ENCODE data around the gene STARD3.

Gene STARD3

DNA sequence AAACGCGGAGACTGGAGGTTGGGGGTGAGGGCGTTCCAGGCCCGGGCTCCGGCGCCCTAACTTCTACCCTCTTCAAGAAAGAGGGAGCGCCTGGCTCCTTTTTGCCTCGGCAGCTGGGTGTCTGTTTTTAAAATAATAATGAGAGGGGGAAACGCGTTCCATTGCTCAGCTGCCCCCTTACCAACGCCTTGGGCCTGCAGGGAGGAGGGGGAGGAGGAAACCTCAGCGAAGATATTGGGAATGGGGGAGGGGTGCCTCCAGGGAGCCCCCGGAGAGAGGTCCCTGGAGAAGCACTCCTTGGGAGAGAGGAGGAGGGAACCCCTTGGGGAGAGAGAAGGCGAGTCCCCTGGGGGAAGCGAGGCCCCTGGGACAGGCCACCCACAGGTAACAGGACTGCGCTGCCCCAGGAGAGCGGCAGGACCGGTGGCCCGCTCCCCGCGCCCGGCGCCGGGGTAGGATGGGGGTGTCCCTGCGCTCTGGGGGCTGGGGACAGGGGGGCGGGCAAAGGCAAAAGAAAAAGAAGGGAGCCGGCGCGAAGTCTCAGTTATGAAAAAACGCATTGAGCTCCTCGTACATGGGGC lies 31.9 kb upstream of the STARD3 start:
- DNase-seq: no peak

DNA sequence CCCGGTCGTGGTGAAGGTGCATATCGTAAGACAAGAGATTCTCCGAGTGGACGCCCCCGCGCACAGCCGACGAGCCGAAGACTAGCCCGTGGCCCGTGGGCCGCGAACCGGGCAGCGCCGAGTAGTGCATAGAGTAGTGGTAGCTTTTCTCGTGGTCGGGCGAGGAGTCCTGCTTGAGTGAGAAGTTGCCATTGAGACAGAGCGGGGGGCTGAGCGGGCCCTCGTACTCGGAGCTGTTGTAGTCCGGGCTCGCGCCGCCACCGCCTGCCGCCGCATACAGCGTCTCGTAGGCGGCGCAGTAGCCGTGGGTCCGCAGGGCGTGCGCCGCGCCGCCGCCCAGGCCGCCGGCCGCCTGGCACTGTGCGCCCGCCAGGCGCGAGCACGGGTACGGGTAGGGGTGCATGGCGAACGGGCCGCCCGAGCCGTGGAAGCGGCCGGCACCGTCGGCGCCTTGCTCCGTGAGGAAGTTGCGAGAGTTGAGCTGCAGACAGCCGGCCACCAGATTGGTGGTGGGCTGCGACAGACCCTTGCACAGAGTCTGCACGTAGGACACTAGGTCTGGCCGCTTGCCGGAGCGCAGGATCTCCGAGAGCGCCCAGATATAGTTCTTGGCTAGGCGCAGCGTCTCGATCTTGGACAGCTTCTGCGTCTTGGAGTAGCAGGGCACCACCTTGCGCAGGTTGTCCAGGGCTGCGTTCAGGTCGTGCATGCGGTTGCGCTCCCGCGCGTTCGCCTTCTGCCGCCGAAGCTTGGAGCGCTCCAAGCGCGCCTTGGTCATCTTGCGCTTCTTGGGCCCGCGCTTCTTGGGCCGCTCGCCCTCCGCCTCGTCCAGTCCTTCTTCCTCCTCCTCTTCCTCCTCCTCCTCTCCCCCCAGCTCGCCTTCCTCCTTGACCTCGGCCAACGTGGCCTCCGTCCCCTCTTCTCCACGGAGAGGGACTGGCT lies 31.2 kb upstream of the STARD3 start:
- DNase-seq: no peak

- no peak for DNase-seq
Measured at GRCh38 chr17:39606434-39607056, 30.4 kb upstream of the STARD3 start.

DNA sequence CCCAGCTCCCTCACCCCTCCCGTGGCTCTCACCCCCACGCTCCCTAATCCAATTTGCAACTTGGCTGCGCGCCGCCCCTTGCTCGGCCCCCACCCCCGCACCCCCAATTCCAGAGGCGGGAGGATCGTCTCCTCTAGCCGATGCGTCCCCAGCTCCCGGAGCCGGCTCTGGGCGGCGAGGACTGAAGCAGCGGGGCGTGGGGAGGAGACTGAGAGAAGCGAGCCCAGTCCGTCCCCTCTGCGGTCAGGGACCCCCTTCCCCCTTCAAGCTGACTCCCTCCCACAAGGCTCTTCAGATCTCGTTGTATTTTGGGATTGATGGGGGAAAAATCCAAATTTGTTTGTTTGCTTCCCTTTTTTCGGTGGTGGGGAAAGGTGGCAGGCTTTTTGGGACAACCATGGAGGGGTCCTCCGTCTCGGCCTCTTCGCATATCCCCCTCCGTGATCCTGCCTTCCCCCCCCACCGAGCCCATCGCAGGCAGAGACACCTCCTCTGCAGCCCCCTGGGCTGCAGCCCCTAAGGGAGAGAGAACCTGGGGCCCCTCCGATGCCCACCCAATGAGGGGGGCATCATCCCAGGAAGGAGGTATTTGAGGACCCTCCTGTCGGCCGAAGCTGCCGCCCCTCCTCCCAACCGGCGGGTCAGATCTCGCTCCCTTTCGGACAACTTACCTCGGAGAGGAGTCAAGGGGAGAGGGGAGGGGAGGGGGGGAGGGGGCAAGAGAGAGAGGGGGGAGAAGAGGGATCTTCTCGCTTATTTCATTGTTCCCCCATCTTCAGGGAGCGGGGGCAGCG lies 29.7 kb upstream of the STARD3 start:
- no peak for DNase-seq

- DNase-seq: peak; percentile 76
Measured at GRCh38 chr17:39607851-39608130, 29.2 kb upstream of the STARD3 start, which contains the start of gene NEUROD2. Gene NEUROD2 (minus strand): TSS chr17:39607920. CDS start chr17:39606599, 1,321 bp downstream.

DNA sequence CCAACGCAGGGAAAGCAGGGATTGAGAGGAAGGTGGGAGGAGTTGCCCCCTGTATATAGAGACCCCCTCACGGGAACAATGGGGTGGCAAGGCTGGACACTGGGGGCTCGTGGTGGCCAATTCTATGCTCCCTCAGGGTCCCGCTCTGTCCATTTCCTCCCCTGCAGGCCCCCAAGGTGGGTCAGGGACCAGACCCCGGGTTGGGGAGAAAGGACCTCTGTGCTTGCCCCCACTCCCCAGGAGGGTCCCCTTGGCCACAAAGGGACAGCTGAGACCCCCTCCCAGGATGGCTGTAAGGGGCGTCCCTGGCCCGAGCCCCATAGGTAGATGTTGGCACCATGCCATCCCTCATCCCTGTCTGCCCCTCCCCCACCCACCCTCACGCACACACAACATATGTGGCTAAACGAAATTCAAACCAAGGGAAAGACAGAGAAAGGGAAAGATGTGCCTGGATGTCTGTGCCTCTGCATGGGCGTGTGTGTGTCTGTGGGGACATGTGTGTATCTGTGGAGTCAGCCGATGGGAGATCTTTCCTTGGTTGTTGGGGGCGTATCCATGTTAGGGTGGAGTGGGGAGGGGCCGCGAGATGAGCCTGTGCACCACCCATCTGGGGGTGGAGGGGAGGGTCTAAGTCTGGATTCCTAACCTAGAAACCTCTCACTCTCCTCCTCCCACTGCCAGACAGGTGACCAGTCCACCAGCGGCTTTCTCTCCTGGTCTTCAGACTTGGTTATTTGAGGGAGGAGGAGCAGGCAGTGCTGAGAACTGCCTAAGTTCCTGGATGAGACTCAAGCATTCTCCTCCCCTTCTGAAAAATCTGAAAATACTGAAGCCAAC lies 28.6 kb upstream of the STARD3 start:
- DNase-seq: peak; percentile 55

- no peak for DNase-seq
Measured at GRCh38 chr17:39609416-39610025, 27.4 kb upstream of the STARD3 start.

GRCh38 chr17:39611401-39612112 lies 25.4 kb upstream of the STARD3 start:
- DNase-seq: no peak

GRCh38 chr17:39612291-39612894 lies 24.6 kb upstream of the STARD3 start:
- peak; percentile 65 for DNase-seq

- DNase-seq: no peak
Measured at GRCh38 chr17:39612935-39613464, 23.9 kb upstream of the STARD3 start.

- no peak for DNase-seq
Measured at GRCh38 chr17:39614545-39615157, 22.3 kb upstream of the STARD3 start.

DNA sequence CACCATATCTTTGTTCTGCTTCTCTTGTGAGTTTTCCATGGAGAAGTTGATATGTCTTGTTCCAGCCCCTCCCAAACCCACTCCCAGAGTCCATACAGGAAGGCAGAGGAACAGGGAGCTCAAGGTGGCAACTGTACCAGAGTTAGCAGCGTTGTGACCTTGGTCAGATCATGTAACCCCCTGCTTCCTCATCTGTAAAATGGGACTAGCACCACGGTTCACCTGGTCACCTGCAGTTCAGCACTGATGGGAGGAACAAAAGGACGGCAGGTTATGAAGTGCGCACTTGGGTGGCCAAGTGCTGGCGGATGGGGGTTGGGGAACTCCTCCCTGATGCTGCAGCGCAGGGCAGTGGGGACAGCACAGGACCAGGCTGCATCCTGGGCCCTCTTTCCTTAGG lies 21.5 kb upstream of the STARD3 start:
- DNase-seq: no peak

- no peak for DNase-seq
Measured at GRCh38 chr17:39617100-39617445, 19.9 kb upstream of the STARD3 start.

DNA sequence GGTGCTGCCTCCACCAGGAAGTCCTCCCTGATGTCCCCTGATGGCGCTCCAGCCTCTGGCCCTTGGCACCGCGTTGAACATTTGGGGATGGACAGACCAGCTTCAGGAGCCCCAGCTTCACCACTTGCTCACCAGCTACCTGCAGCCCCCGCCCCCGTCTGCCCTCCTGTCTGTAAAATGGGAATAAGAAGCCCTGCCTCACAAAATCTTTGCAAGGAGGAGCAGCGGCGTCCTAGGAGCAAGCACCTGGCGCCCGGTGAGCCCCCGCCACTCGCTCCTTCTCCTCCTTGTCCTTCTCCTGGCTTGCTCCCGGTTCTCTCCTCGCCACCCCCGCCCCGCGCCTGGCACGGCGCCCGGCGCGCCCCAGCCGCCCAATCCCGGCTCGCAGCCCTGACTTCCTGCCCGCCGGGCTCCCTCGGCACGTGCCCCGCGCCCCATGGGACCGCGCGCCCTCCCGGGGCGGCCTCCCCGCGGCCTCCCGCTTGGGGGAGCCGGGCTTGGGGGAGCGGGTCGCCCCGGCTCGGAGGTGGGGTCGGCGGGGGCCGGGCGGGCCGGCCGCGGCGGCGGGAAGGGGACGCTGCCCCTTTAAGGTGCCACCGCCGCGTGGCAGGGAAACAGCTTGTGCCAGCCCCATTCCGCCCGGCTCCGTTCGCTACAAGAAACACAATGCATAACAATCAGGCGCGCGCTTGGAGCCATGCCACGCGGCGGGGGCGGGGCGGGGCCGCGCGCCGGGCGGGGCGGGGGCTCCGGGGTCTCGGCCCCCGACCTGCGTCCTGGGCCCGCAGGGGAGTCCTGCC lies 19.3 kb upstream of the STARD3 start:
- peak; percentile 33 for DNase-seq

DNA sequence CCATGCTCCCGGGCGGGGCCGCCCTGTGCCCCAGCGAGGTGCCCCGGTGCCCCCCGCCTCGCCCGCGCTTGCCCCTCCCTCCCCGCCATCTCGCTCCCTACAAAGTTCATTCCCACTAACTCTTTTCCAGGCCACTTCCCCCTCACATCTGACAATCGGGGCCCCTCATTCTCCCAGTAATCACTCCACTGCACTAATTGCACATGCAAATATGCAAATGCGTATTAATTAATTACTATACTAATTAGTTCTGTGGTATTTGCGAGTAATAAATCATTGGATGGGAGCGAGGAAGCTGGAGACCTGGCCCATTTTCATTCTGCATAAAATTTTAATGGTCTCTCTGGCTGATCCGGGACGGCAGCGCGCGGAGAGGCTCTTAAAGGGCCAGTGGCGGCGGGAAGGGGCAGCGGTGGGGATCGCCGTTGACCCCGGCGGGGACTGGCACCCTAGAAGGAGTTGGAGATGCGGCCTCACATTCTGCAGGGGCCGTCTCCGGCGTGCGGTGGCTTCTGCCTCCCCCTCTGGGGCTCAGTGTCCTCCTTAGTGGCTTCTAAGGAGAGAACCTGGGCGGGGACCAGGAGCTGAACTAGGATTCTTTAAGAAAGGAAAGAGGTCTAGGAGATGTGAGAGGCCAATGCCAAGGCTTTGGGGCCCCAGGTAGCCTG lies 18.6 kb upstream of the STARD3 start:
- DNase-seq: no peak

DNA sequence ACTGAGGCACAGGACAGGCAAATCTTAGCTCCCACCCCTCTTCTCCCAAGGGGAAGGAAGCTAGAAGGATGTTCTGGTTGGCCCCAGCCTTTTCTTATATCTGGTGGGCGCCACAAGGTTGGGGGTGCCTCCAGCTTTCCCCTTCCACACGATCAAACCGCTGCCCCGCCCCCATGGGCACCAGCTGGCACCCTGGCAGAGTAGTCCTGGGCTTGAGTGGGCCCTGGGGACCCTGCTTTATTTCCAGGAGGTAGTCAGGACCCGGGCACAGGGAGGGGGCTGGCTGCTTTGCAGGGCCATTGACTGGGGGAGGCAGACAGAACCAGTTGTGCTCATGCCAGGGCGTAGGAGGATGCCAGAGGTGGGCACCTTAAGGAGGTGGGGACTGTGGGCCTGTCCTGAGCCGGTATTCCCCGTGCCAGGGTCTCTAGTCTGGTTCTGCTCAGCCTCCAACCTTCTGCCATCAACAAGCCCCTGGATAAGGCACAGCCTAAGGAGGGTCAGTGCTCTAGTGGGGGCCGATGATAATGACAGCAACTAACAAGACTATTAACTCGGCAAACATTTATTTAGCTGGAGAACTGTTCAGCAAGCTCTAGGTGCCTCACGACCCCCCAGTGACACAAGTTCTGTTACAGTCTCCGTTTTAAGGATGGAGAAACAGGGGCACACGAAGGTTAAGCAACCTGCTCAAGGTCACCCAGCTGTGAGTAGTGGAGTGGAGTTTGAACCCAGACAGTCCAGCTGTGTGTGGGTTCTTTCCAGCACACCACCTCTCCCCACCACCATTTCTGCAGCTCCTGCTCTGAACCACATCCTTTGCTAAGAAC lies 17.8 kb upstream of the STARD3 start:
- DNase-seq: no peak

GRCh38 chr17:39619786-39620101 lies 17.2 kb upstream of the STARD3 start:
- DNase-seq: no peak
